Stimulated activated CD8-positive, alpha-beta memory T cell treated with anti-CD3 and anti-CD28 coated beads, Interleukin-15, amount 100 ng/mL, for 48 hours (primary cell): ENCODE data around the gene SPDEF.

Experiments used
- DNase-seq, 2 donors: peaks; one replicate each; pipeline ENCODE4 v3.0.0-alpha.2; 2020; ENCODE audit warnings: low read depth in 2 of 2

The SPDEF gene

GRCh38 chr6:34556031-34556471 lies at the start of gene SPDEF:
TSS of gene SPDEF (minus strand) at chr6:34556329. CDS start at chr6:34544455, 11,874 bp downstream.
- DNase-seq, result no peak

- no peak for DNase-seq
These were observed 47.6 kb upstream of the SPDEF start for GRCh38 chr6:34603707-34604106.

DNA sequence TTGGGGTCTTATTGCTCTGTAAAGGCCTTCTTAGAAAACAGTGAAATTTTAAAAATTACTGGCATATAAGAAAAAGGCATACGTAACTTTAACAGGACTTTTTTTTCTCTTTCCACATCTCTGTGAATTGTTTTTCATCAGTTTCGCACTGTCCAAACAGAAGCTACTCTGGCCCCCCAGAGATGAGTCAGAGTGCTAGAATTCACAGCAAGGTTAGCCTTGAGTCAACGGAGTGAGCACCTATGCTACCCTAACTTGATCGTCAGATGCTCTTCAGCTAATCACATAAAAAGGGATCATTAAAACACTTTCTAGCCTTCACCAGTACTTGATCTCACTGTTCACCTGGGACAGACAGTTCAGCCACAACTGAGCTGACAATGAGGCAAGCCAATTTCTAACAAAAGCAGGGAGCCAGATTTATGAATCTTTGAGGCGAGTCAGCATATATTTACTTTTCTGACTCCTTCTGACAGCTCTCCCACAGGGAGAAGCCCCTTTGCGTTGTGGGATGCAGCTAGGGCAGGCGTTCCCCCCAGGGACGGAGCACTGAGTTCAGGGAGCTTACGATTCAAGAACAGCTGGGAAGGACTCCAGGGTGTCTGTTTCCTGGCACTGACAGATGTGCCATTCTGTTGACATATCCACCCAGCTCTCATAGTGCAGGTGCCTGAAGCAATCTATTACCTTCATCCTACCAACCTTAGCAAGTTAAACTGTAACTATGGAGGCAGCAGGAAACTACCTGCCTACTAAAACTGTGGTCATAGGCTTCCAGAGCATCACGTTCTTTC lies 46.4 kb upstream of the SPDEF start:
- DNase-seq, result no peak

DNA sequence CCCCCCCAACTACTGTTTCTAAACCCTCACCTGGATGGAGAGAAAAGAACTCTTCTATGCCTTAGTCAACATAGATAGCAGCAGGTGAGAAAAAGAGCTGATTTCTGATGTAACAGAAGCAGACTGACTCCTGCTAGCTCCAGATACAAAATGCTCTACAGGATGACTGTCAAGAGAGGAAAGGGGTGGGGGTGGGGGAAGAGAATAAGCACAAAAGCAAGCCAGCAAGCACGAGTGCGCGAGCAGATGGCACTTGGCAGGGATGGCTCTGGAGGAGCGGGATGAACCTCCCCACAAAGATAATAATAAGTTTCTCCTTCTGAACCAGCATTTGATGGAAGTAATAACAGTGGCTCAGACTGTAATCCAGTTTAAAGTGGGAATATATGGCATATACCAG lies 45.6 kb upstream of the SPDEF start:
- DNase-seq, result no peak

GRCh38 chr6:34600796-34601195 lies 44.7 kb upstream of the SPDEF start:
- DNase-seq, result no peak

DNA sequence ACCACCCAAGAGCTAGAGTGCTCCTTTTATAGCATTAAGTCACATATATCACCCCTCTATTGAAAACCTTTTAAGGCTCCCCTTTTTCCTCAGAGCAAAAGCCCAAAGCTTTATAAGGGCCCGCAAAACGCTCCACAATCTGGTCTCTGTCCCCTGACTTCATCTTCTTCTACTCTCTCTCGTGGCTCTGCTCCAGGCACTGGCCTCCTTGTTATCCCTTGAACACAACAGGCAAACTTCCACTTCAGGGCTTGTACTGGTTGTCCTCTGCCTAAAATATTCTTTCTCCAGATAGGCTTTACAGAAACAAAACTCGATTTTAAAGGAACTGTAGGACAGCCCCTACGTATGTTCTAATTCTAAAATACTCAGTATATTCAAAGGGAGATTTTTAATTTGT lies 44.0 kb upstream of the SPDEF start:
- no peak for DNase-seq

DNA sequence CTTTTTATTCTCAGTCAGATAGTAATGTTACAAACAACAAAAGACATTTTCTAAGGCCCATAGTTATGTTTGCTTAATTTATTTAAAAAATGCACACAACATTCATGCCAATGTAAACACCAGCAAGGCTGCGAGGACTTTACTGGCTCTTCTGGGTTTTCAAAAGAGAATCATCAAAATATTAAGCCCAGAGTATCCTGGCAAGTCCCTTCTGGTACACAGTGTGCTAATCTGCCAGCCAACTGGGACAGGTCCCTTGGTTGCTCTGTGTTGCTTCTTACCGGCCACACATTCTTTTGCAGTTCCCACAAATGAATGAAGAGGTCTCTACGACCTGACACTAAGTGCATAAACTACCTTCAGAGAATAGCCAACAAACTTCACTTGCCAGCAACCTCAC lies 42.6 kb upstream of the SPDEF start:
- DNase-seq, result no peak

DNA sequence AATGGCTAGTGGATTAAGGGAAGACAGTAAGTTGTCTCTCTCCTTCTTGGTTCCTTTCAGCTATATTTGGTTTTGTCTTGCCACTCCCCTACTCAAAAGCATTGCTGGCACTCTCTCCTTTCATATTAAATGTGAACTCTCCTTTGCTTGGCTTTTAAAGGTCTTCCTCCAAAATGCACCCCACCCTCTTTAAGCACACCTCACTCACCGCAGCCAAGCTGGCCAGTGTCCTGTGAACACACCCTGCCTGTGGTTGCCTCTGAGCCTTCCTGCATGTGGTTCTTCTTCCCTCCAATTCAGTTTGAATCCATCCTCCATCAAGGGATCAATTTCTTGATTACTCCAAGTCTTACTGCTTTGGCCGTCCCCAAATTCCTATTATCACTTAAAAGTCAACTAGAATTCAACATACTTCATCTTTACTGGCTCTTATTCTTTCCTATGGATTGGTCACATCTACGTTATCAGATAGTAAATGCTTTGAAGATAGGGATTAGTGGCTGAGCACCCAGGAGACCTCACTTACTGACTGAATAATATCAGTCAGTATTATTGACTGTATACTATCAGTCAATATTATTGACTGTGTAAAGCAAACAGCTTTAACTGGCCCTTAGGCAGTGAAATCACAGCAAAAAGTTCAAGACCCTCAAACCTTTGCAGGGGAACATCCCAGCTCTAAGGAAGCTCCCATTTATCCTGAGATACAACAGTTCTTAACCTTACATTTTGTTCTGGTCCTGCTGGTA lies 41.6 kb upstream of the SPDEF start:
- DNase-seq, result no peak

DNA sequence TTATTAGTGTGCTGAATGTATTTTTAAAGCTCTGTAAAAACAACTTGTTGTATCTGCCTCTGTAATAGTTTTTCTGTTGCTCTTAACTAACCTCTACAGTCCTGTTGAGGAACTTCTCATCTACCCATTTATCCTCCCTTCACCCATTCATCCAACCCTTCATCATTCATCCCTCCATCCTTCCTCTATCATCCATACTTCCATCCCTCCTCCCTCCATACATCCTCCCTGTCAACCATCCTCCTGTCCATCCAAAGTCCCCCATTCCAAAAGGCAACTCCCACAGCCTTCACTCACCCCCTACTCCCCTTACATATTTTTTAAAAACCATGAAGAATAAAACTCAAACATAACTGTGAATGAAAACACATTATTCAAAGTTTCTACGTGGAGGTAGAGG lies 40.7 kb upstream of the SPDEF start:
- DNase-seq, result no peak

DNA sequence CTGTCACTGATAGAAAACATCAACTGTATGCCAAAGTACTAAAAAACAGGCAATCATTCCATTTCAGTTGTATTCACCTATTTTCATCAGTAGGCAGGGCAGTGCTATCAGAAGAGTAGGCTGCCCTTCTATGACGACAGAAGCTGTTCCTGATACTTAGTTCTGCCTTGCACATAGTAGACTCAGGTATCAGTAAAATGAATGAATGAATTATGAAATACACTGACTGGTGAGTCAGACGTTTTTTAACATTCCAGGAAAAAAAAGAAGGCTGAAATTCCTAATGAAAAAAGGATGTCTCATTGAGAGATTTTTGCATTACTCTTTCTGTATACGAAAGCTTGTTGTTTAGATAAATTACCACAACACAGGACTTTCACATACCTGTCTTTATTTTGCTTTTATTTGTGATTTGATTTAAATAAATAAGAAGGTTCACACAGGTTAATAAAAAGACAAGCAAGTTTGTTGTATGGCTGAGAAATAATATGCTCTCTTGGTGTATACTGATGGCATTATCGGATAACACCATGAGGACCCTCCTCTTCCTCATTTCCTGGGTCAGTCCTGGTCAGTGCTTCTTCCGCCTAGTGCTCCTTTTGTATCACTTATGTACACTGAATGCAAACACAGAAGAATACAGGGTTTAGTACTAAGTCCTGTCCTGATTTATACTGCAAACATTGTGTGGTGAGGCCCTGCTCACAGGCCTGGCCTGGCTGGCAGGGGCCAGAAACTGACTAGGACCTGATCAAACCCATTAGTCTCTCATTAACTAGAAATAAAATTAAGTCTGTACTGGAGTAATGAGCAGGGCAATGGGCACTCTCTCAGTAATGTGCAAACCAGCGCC lies 39.4 kb upstream of the SPDEF start:
- no peak for DNase-seq

- no peak for DNase-seq
These were observed 37.6 kb upstream of the SPDEF start for GRCh38 chr6:34593701-34594100.

- DNase-seq, result peak in 1 of 2 donors; percentile 5
These were observed 36.3 kb upstream of the SPDEF start for GRCh38 chr6:34592208-34592952.

DNA sequence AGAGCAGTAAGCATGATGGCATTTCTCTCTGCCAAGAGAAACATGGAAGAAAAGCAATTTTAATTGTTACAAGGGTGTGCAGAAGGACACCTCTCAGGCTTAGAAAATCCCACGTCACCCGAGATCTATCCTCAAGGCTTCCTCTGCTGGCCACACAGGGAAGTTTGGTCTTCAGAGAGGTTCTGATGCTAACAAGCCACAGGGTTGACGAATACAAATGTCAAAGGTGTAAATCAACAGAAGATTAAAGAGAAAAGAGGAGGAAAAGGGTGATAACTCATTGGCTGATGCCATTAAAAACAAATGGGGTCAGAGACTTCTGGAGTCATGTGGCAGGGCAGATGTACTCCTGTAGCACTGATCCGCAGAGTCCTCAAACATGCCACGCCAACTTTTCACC lies 33.6 kb upstream of the SPDEF start:
- no peak for DNase-seq

- no peak for DNase-seq
These were observed 33.0 kb upstream of the SPDEF start for GRCh38 chr6:34589140-34589539.

GRCh38 chr6:34587851-34588250 lies 31.7 kb upstream of the SPDEF start:
- DNase-seq, result no peak

GRCh38 chr6:34587325-34587724 lies 31.2 kb upstream of the SPDEF start:
- DNase-seq, result no peak

DNA sequence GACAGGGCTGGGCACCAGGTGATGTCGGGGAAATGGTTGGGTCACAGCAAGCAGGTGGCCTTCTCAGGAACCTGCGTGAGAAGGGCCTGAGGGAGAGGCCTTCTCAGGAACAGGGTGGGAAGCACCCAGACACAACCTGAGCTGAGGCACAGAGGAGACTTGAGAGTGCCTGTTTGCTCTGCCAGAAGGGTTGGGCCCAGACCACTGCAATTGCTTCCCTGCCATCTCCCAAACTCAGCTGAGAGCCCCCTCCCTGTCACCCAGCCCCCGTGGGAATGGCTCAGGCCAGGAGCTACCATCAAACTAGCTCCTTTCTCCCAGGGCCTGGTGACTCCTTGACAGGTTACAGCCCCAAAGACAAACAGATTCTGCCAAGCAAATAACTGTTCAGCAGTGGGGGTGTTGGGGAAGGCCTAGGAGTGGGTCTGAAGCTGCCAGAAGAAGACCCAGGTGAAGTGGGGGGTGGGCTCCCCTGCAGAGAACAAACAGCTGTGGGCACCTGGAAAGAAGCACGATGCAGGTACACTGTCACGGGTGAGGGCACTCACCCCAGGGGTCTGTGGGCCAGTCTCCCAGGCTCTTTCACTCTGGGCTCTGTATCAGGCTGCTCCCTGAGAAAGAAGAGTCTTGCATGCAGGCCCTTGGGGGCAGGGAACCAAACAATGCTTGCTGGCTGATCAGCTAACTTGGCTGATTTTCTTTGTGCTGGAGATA lies 30.4 kb upstream of the SPDEF start:
- no peak for DNase-seq

GRCh38 chr6:34585512-34586061 lies 29.5 kb upstream of the SPDEF start:
- DNase-seq, result no peak

GRCh38 chr6:34585108-34585507 lies 29.0 kb upstream of the SPDEF start:
- DNase-seq, result no peak

- no peak for DNase-seq
These were observed 28.6 kb upstream of the SPDEF start for GRCh38 chr6:34584694-34585093.
